Neural cell (in vitro differentiated cells): ENCODE results near the gene TRAF3. TPM values are rescaled to one million over a fixed set of nuclear protein-coding genes. Genes with fewer than 3 reads are reported as not detected.

Source experiments
- H2AFZ ChIP-seq: fragments of 200-600, 300-800 bp; sonication (generic), shearing (Covaris generic); 2 replicates; pipeline ENCODE4 v1.6.0; 2014; ENCODE audit warnings: low read depth, mild to moderate bottlenecking, antibody characterized with exemption, low read length, moderate library complexity
- H3F3A ChIP-seq: fragments of 200-600 bp; shearing (Covaris generic); 2 replicates; pipeline ENCODE4 v1.6.1; 2016; ENCODE audit warnings: mild to moderate bottlenecking, moderate library complexity, mixed read lengths, antibody characterized with exemption, low read length; ENCODE audit not compliant: insufficient read depth, poor library complexity, severe bottlenecking
- H3K27ac ChIP-seq: fragments of 200-600, 300-800 bp; sonication (generic), shearing (Covaris generic); 2 replicates; pipeline ENCODE4 v1.5.1; 2014; ENCODE audit warnings: mild to moderate bottlenecking, low read length, moderate library complexity
- H3K27me3 ChIP-seq: fragments of 300-800, 200-600 bp; sonication (generic), shearing (Covaris generic); 2 replicates; pipeline ENCODE4 v1.6.0; 2014; ENCODE audit warnings: mild to moderate bottlenecking, low read depth, low read length, moderate library complexity; ENCODE audit not compliant: insufficient read depth
- H3K36me3 ChIP-seq: fragments of 300-800, 200-600 bp; sonication (generic), shearing (Covaris generic); 2 replicates; pipeline ENCODE4 v1.5.1; 2014; ENCODE audit warnings: mild to moderate bottlenecking, antibody characterized with exemption, low read length, moderate library complexity; ENCODE audit not compliant: insufficient read depth
- H3K4me2 ChIP-seq: fragments of 300-800, 200-600 bp; sonication (generic), shearing (Covaris generic); 2 replicates; pipeline ENCODE4 v1.6.0; 2014; ENCODE audit warnings: mild to moderate bottlenecking, low read length
- H3K4me3 ChIP-seq: fragments of 300-800, 200-600 bp; sonication (generic), shearing (Covaris generic); 2 replicates; pipeline ENCODE4 v1.5.1; 2014; ENCODE audit warnings: mild to moderate bottlenecking, low read length, moderate library complexity
- H3K79me2 ChIP-seq: fragments of 200-600 bp; shearing (Covaris generic); replicated peaks from 2 replicates; pipeline ENCODE4 v1.6.0; 2014; ENCODE audit warnings: mild to moderate bottlenecking, low read length, moderate library complexity; ENCODE audit not compliant: insufficient read depth
- H3K9ac ChIP-seq: fragments of 300-800, 200-600 bp; sonication (generic), shearing (Covaris generic); 2 replicates; pipeline ENCODE4 v1.6.1; 2016; ENCODE audit warnings: mild to moderate bottlenecking, low read length, mixed read lengths
- H3K9me2 ChIP-seq: fragments of 200-600 bp; shearing (Covaris generic); 2 replicates; pipeline ENCODE4 v1.6.1; 2016; ENCODE audit warnings: mild to moderate bottlenecking, low read length, mixed read lengths; ENCODE audit not compliant: insufficient read depth
- H3K9me3 ChIP-seq: fragments of 200-600, 300-800 bp; sonication (generic), shearing (Covaris generic); 2 replicates; pipeline ENCODE4 v1.6.1; 2016; ENCODE audit warnings: mild to moderate bottlenecking, mixed run types, low read length, moderate library complexity, mixed read lengths
- H4K20me1 ChIP-seq: fragments of 200-600 bp; shearing (Covaris generic); 2 replicates; pipeline ENCODE4 v1.6.1; 2016; ENCODE audit warnings: mild to moderate bottlenecking, mixed run types; ENCODE audit not compliant: insufficient read depth
- CTCF ChIP-seq: fragments of 450-650 bp; IDR thresholded peaks from 2 replicates; pipeline ENCODE4 v1.5.1; 2014; ENCODE audit warnings: antibody characterized with exemption, mild to moderate bottlenecking, moderate library complexity; ENCODE audit not compliant: poor library complexity, severe bottlenecking
- EP300 ChIP-seq: fragments of 450-650 bp; conservative IDR thresholded peaks from 2 replicates; pipeline ENCODE4 v1.6.1; 2014; ENCODE audit warnings: antibody characterized with exemption, mild to moderate bottlenecking, moderate library complexity; ENCODE audit not compliant: poor library complexity, severe bottlenecking
- EZH2 ChIP-seq: fragments of 200-600, 300-800 bp; shearing (Covaris generic), sonication (generic); IDR thresholded peaks from 2 replicates; pipeline ENCODE4 v1.6.1; 2014; ENCODE audit warnings: antibody characterized with exemption, low read length, borderline replicate concordance, mild to moderate bottlenecking; ENCODE audit not compliant: insufficient read depth, poor library complexity, severe bottlenecking
- MXI1 ChIP-seq: fragments of 450-650 bp; conservative IDR thresholded peaks from 2 replicates; pipeline ENCODE4 v1.6.1; 2014; ENCODE audit warnings: antibody characterized with exemption, mild to moderate bottlenecking; ENCODE audit not compliant: poor library complexity, severe bottlenecking
- POLR2AphosphoS5 ChIP-seq: IDR thresholded peaks from 2 replicates; pipeline ENCODE4 v1.6.1; 2012
- RAD21 ChIP-seq: fragments of 450-650 bp; conservative IDR thresholded peaks from 2 replicates; pipeline ENCODE4 v1.6.1; 2014; ENCODE audit warnings: antibody characterized with exemption, mild to moderate bottlenecking, moderate library complexity
- SMC3 ChIP-seq: fragments of 450-650 bp; conservative IDR thresholded peaks from 2 replicates; pipeline ENCODE4 v1.6.1; 2014; ENCODE audit warnings: antibody characterized with exemption, mild to moderate bottlenecking, moderate library complexity; ENCODE audit not compliant: poor library complexity
- TAF1 ChIP-seq: IDR thresholded peaks from 2 replicates; pipeline ENCODE4 v1.6.1; 2012; ENCODE audit warnings: low read depth
- polyA plus RNA-seq: library from polyadenylated mRNA; depleted of rRNA; stranded (reverse); fragments of >200 nt; gene quantifications from 2 replicates; pipeline ENCODE4 v1.2.3, GENCODE V29; 2014
- TF ChIP-seq, protein P1 (sequence below): IDR thresholded peaks from 2 replicates; pipeline ENCODE4 v1.6.1; 2012; ENCODE audit warnings: borderline replicate concordance

TRAF3 gene
- polyA plus RNA-seq, 1 donor from 2014 or later = 13.3 TPM

- no peaks in the 10 kb centered on the region for H3F3A ChIP-seq
- no peak overlapping the region for H3K9ac ChIP-seq
- H3K36me3 ChIP-seq = no peaks in the 10 kb centered on the region
- H3K79me2 ChIP-seq = no peaks in the 10 kb centered on the region
- no peaks in the 10 kb centered on the region for H4K20me1 ChIP-seq
- no peaks in the 10 kb centered on the region for H3K9me2 ChIP-seq
- no peak overlapping the region for H3K27ac ChIP-seq
- H3K4me2 ChIP-seq = no peak overlapping the region
- no peak overlapping the region for H2AFZ ChIP-seq
- TF ChIP-seq, protein P1, sequence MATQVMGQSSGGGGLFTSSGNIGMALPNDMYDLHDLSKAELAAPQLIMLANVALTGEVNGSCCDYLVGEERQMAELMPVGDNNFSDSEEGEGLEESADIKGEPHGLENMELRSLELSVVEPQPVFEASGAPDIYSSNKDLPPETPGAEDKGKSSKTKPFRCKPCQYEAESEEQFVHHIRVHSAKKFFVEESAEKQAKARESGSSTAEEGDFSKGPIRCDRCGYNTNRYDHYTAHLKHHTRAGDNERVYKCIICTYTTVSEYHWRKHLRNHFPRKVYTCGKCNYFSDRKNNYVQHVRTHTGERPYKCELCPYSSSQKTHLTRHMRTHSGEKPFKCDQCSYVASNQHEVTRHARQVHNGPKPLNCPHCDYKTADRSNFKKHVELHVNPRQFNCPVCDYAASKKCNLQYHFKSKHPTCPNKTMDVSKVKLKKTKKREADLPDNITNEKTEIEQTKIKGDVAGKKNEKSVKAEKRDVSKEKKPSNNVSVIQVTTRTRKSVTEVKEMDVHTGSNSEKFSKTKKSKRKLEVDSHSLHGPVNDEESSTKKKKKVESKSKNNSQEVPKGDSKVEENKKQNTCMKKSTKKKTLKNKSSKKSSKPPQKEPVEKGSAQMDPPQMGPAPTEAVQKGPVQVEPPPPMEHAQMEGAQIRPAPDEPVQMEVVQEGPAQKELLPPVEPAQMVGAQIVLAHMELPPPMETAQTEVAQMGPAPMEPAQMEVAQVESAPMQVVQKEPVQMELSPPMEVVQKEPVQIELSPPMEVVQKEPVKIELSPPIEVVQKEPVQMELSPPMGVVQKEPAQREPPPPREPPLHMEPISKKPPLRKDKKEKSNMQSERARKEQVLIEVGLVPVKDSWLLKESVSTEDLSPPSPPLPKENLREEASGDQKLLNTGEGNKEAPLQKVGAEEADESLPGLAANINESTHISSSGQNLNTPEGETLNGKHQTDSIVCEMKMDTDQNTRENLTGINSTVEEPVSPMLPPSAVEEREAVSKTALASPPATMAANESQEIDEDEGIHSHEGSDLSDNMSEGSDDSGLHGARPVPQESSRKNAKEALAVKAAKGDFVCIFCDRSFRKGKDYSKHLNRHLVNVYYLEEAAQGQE = no peak
- no peak for TF ChIP-seq EP300
- no peak for TF ChIP-seq POLR2AphosphoS5
- TF ChIP-seq SMC3 = no peak
- TF ChIP-seq RAD21 = no peak
- no peak for TF ChIP-seq EZH2
- TF ChIP-seq CTCF = no peak
- TF ChIP-seq TAF1 = no peak
- TF ChIP-seq MXI1 = no peak
- H3K27me3 ChIP-seq = no peaks in the 10 kb centered on the region
- H3K4me3 ChIP-seq = no peak overlapping the region
- H3K9me3 ChIP-seq = no peaks in the 10 kb centered on the region
These were observed 25.7 kb downstream of the TRAF3 start for GRCh38 chr14:102802834-102803523.

DNA sequence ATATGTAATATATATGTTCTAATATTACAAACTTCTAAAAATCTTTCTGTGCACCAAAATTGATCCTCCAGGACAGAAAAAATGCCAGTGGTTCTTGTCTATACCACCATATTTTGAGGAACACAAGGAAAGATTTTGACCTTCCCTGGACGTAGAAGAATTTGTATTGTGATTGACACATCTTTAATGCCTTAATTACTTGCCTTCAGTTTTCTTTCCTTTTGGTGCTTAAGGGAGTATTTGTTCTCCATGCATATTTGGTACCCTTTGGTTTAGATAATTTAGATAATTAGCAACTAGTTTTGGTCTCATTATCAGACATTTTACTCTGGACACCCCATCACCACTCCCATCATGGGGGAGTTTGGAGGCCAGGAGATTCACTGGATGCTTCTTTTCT, 27.6 kb downstream of the TRAF3 start:
- Histone ChIP-seq H3K9me2 (no peaks in the 10 kb centered on the region), H3K4me3 (no peak overlapping the region), H3K9ac (no peak overlapping the region), H3K79me2 (no peaks in the 10 kb centered on the region), H3F3A (no peaks in the 10 kb centered on the region), H3K9me3 (no peaks in the 10 kb centered on the region), H3K4me2 (no peak overlapping the region), H3K27me3 (no peaks in the 10 kb centered on the region), H3K27ac (no peak overlapping the region), H2AFZ (no peak overlapping the region), H3K36me3 (no peaks in the 10 kb centered on the region), H4K20me1 (no peaks in the 10 kb centered on the region)
- TF ChIP-seq EP300 = no peak
- no peak for TF ChIP-seq SMC3
- no peak for TF ChIP-seq RAD21
- no peak for TF ChIP-seq CTCF
- no peak for TF ChIP-seq MXI1
